NCI-H2227 treated with DMSO at 0.1 percent for 48 hours (cell line): ENCODE results near the gene AASDH.

Experiments used
- DNase-seq: peaks from one replicate; lab custom pipeline; 2025; lab: John Stamatoyannopoulos, UW

Gene AASDH

GRCh38 chr4:56315041-56315440 is 72.2 kb downstream of the AASDH start:
- DNase-seq, result no peak

- DNase-seq, result no peak
These were observed 72.9 kb downstream of the AASDH start for GRCh38 chr4:56314207-56314915.

GRCh38 chr4:56313132-56313531 is 74.2 kb downstream of the AASDH start:
- DNase-seq, result no peak

GRCh38 chr4:56311299-56311975 is 75.9 kb downstream of the AASDH start:
- DNase-seq, result no peak

GRCh38 chr4:56310401-56311125 is 76.7 kb downstream of the AASDH start:
- no peak for DNase-seq

GRCh38 chr4:56308384-56308783 is 78.9 kb downstream of the AASDH start:
- no peak for DNase-seq

GRCh38 chr4:56307423-56307822 is 79.9 kb downstream of the AASDH start:
- DNase-seq, result no peak

GRCh38 chr4:56305390-56305789 is 81.9 kb downstream of the AASDH start:
- DNase-seq, result no peak

- DNase-seq, result no peak
These were observed 83.4 kb downstream of the AASDH start for GRCh38 chr4:56303921-56304320.

GRCh38 chr4:56302760-56303159 is 84.5 kb downstream of the AASDH start:
- DNase-seq, result no peak

GRCh38 chr4:56301997-56302496 is 85.2 kb downstream of the AASDH start:
- no peak for DNase-seq

- peak; percentile 67 for DNase-seq
These were observed 85.9 kb downstream of the AASDH start for GRCh38 chr4:56301181-56301996.

- DNase-seq, result no peak
These were observed 89.1 kb downstream of the AASDH start for GRCh38 chr4:56298236-56298635.

- DNase-seq, result no peak
These were observed 89.5 kb downstream of the AASDH start for GRCh38 chr4:56297776-56298175.

- no peak for DNase-seq
These were observed 90.8 kb downstream of the AASDH start for GRCh38 chr4:56296526-56296925.

- no peak for DNase-seq
These were observed 94.2 kb downstream of the AASDH start for GRCh38 chr4:56293121-56293520.

GRCh38 chr4:56289934-56290333 is 97.4 kb downstream of the AASDH start:
- DNase-seq, result no peak

GRCh38 chr4:56288663-56289062 is 98.6 kb downstream of the AASDH start:
- no peak for DNase-seq
